IMR-90 (cell line): ENCODE measurements around the gene ALPI. TPM values are rescaled to one million over a fixed set of nuclear protein-coding genes. Genes with fewer than 3 reads are reported as not detected.
"Not testable (repeated sequence)": the region's sequence is repeated elsewhere in the genome, so short reads cannot be mapped to it uniquely, and the experiment has no call there.

ENCODE experiments used
- ATAC-seq: fragments of 200-7000 bp; cut with Tn5 transposase; 2 replicates; pipeline ENCODE4 v1.9.1; 2020; ENCODE audit warnings: low read depth, mild to moderate bottlenecking, moderate library complexity
- BruUV-seq: library from RNA; stranded (reverse); fragments of 400-500 nt; replicated peaks from 2 replicates; lab custom pipeline; 2021; lab: Mats Ljungman, UMichigan
- CTCF ChIA-PET: fragments of 300-600 bp; formaldehyde crosslinking; extraction: SDS; loops from one replicate; lab custom pipeline; 2021; ENCODE audit warnings: antibody characterized with exemption; lab: Yijun Ruan, JAX
- POLR2A ChIA-PET: fragments of 300-600 bp; sonication (Branson Sonifier 250); formaldehyde crosslinking; loops from one replicate; lab custom pipeline; 2022; ENCODE audit warnings: antibody characterized with exemption; ENCODE audit not compliant: unreplicated experiment; lab: Charles Lee
- DNase-seq: peaks from one replicate; pipeline ENCODE4 v3.0.0; 2013
- H2AFZ ChIP-seq: replicated peaks from 2 replicates; pipeline ENCODE3; 2013; ENCODE audit warnings: low read length, mild to moderate bottlenecking; ENCODE audit not compliant: poor library complexity
- H2AK5ac ChIP-seq: 2 replicates; pipeline ENCODE4 v1.6.1; 2013; ENCODE audit warnings: low read depth, low read length, inconsistent platforms
- H2AK9ac ChIP-seq: replicated peaks from 2 replicates; pipeline ENCODE3; 2013; ENCODE audit warnings: mild to moderate bottlenecking, low read depth, low read length, moderate library complexity; ENCODE audit not compliant: poor library complexity
- H2BK120ac ChIP-seq: 2 replicates; pipeline ENCODE4 v1.6.1; 2013; ENCODE audit warnings: low read depth, low read length, inconsistent platforms
- H2BK15ac ChIP-seq: 3 replicates; pipeline ENCODE4 v1.6.1; 2013; ENCODE audit warnings: low read depth, low read length, inconsistent platforms
- H2BK20ac ChIP-seq: 2 replicates; pipeline ENCODE4 v1.6.1; 2013; ENCODE audit warnings: low read depth, mild to moderate bottlenecking, inconsistent platforms, low read length, moderate library complexity
- H2BK5ac ChIP-seq: 2 replicates; pipeline ENCODE4 v1.6.1; 2013; ENCODE audit warnings: mild to moderate bottlenecking, low read depth, low read length, inconsistent platforms; ENCODE audit not compliant: poor library complexity, severe bottlenecking
- H3K14ac ChIP-seq: replicated peaks from 2 replicates; pipeline ENCODE4 v1.6.1; 2013; ENCODE audit warnings: low read depth, low read length, inconsistent platforms
- H3K18ac ChIP-seq: 2 replicates; pipeline ENCODE4 v1.6.1; 2013; ENCODE audit warnings: low read depth, low read length, control low read depth
- H3K23ac ChIP-seq: 2 replicates; pipeline ENCODE4 v1.6.1; 2013; ENCODE audit warnings: low read depth, low read length, inconsistent platforms
- H3K27ac ChIP-seq: 2 replicates; pipeline ENCODE4 v1.5.1; 2013; ENCODE audit warnings: mild to moderate bottlenecking, control low read depth, low read length; ENCODE audit not compliant: insufficient read depth
- H3K27me3 ChIP-seq: 2 replicates; pipeline ENCODE4 v1.6.1; 2013; ENCODE audit warnings: low read length; ENCODE audit not compliant: control insufficient read depth, insufficient read depth
- H3K36me3 ChIP-seq: 2 replicates; pipeline ENCODE4 v1.6.1; 2013; ENCODE audit warnings: low read length, mixed read lengths; ENCODE audit not compliant: control insufficient read depth, insufficient read depth
- H3K4ac ChIP-seq: 2 replicates; pipeline ENCODE4 v1.6.1; 2013; ENCODE audit warnings: low read depth, low read length, inconsistent platforms
- H3K4me1 ChIP-seq: 2 replicates; pipeline ENCODE4 v1.6.1; 2013; ENCODE audit warnings: low read length, mixed read lengths; ENCODE audit not compliant: control insufficient read depth, insufficient read depth
- H3K4me2 ChIP-seq: 2 replicates; pipeline ENCODE4 v1.6.1; 2013; ENCODE audit warnings: low read depth, mild to moderate bottlenecking, control low read depth, low read length, moderate library complexity
- H3K4me3 ChIP-seq: 2 replicates; pipeline ENCODE4 v1.5.1; 2013; ENCODE audit warnings: low read depth, mild to moderate bottlenecking, control low read depth, low read length, moderate library complexity; ENCODE audit not compliant: insufficient read depth
- H3K56ac ChIP-seq: 2 replicates; pipeline ENCODE4 v1.6.1; 2013; ENCODE audit warnings: low read length, inconsistent platforms; ENCODE audit not compliant: insufficient read depth; ENCODE audit errors: extremely low read depth
- H3K79me1 ChIP-seq, 2 experiments: 2 replicates each; pipeline ENCODE4 v1.6.1; 2013; ENCODE audit warnings: low read length in 2 of 2, inconsistent platforms in 1 of 2, low read depth in 1 of 2
- H3K9ac ChIP-seq: 2 replicates; pipeline ENCODE4 v1.6.1; 2013; ENCODE audit warnings: low read depth, low read length, control low read depth
- H3K9me1 ChIP-seq: 2 replicates; pipeline ENCODE4 v1.6.1; 2013; ENCODE audit warnings: low read length, inconsistent platforms; ENCODE audit not compliant: insufficient read depth
- H3K9me3 ChIP-seq: 2 replicates; pipeline ENCODE4 v1.6.1; 2013; ENCODE audit warnings: low read length; ENCODE audit not compliant: control insufficient read depth, insufficient read depth
- H4K20me1 ChIP-seq: 2 replicates; pipeline ENCODE4 v1.6.1; 2013; ENCODE audit warnings: low read length, inconsistent platforms; ENCODE audit not compliant: insufficient read depth
- H4K5ac ChIP-seq: 2 replicates; pipeline ENCODE4 v1.6.1; 2013; ENCODE audit warnings: mild to moderate bottlenecking, low read depth, low read length, control low read depth
- H4K8ac ChIP-seq, 2 experiments: 2 replicates each; pipeline ENCODE4 v1.6.1; 2013; ENCODE audit warnings: low read depth in 2 of 2, low read length in 2 of 2, control low read depth in 1 of 2, inconsistent platforms in 1 of 2
- H4K91ac ChIP-seq: 2 replicates; pipeline ENCODE4 v1.6.1; 2013; ENCODE audit warnings: low read depth, low read length, inconsistent platforms; ENCODE audit not compliant: insufficient read depth
- WGBS, 2 experiments: methylation state at CpG; one replicate each; pipeline versions ENCODE4 v1.1.5 to v1.1.7; 2013; ENCODE audit warnings: missing lambda C conversion rate in 2 of 2; ENCODE audit not compliant: insufficient read length in 1 of 2; ENCODE audit errors: extremely low coverage in 2 of 2; 5-methylcytosine and 5-hydroxymethylcytosine counted together
- dilution Hi-C: fragments of 300-500 bp; cut with HindIII; formaldehyde crosslinking; loops from one replicate; pipeline ENCODE4 v1.14.3; 2018; ENCODE audit warnings: low sequenced_read_pairs; ENCODE audit not compliant: unreplicated experiment
- in situ Hi-C: fragments of 300-500 bp; cut with MboI; formaldehyde crosslinking; loops from 3 replicates; pipeline ENCODE4 v1.14.3; 2019; ENCODE audit warnings: low sequenced_read_pairs, inconsistent platforms, mixed read lengths
- intact Hi-C: fragments of 100-400 bp; cut with micrococcal nuclease; formaldehyde crosslinking; loops from 2 replicates; pipeline ENCODE4 v1.10.0; 2022
- polyA plus RNA-seq, 3 experiments: library from polyadenylated mRNA; depleted of rRNA; stranded (reverse); fragments of >200 nt; gene quantifications; 2 replicates each; pipeline ENCODE4 v1.2.3, GENCODE V29; 2012; ENCODE audit warnings: low replicate concordance in 1 of 3
- total RNA-seq: library from RNA; depleted of rRNA; stranded (reverse); fragments of >200 nt; gene quantifications from 2 replicates; pipeline ENCODE4 v1.2.3, GENCODE V29; 2012

ALPI gene
- total and polyA plus RNA-seq, 2 of the 4 experiments (the other 2 are of a cell fraction): not detected

DNA sequence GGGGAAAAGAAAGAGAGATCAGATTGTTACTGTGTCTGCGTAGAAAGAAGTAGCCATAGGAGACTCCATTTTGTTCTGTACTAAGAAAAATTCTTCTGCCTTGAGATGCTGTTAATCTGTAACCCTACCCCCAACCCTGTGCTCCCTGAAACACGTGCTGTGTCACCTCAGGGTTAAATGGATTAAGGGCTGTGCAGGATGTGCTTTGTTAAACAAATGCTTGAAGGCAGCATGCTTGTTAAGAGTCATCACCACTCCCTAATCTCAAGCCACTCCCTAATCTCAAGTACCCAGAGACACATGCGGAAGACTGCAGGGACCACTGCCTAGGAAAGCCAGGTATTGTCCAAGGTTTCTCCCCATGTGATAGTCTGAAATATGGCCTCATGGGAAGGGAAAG lies 33.0 kb upstream of the ALPI start:
- dilution Hi-C loops, intact Hi-C loops: not testable (repeated sequence)

DNA sequence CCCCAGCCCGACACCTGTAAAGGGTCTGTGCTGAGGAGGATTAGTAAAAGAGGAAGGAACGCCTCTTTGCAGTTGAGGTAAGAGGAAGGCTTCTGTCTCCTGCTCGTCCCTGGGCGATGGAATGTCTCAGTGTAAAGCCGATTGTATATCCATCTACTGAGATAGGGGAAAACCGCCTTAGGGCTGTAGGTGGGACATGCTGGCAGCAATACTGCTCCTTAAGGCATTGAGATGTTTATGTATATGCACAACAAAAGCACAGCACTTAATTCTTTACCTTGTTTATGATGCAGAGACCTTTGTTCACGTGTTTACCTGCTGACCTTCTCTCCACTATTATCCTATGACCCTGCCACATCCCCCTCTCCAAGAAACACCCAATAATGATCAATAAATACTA lies 32.5 kb upstream of the ALPI start:
- BruUV-seq, H2BK15ac ChIP-seq, H4K5ac ChIP-seq, H3K18ac ChIP-seq, H4K20me1 ChIP-seq, H2AFZ ChIP-seq, CTCF ChIA-PET, POLR2A ChIA-PET, H3K23ac ChIP-seq, H3K14ac ChIP-seq, H2AK5ac ChIP-seq, H3K4ac ChIP-seq, H2BK5ac ChIP-seq, H2AK9ac ChIP-seq, intact Hi-C loops, ATAC-seq, H3K9ac ChIP-seq, H3K4me2 ChIP-seq, H3K27ac ChIP-seq, H3K4me3 ChIP-seq, H3K56ac ChIP-seq, H2BK120ac ChIP-seq, H4K91ac ChIP-seq, dilution Hi-C loops, DNase-seq, H2BK20ac ChIP-seq, H3K9me3 ChIP-seq, H3K9me1 ChIP-seq, H4K8ac ChIP-seq, H3K36me3 ChIP-seq, H3K79me1 ChIP-seq, in situ Hi-C loops, H3K4me1 ChIP-seq: not testable (repeated sequence)
- no CpG with 5 or more reads among the region's 7 CpGs for WGBS, 2 experiments
- peaks cover 59% of the 10 kb centered on the region for H3K27me3 ChIP-seq

More for the DNA sequence above, 33.0 kb upstream of the ALPI start:
- H3K4me1 ChIP-seq, in situ Hi-C loops, H2AK5ac ChIP-seq, POLR2A ChIA-PET, H3K4me3 ChIP-seq, H3K14ac ChIP-seq, H2AK9ac ChIP-seq, H2BK20ac ChIP-seq, H3K27ac ChIP-seq, H3K4me2 ChIP-seq, H2BK5ac ChIP-seq, H3K36me3 ChIP-seq, H3K23ac ChIP-seq, H2BK15ac ChIP-seq, H3K79me1 ChIP-seq, H2AFZ ChIP-seq, H2BK120ac ChIP-seq, H3K9me3 ChIP-seq, H3K9me1 ChIP-seq, DNase-seq, H4K91ac ChIP-seq, H3K9ac ChIP-seq, ATAC-seq, H4K8ac ChIP-seq, H3K18ac ChIP-seq, H4K20me1 ChIP-seq, H4K5ac ChIP-seq, H3K56ac ChIP-seq, CTCF ChIA-PET, BruUV-seq, H3K4ac ChIP-seq: not testable (repeated sequence)
- WGBS, 2 experiments: no CpG with 5 or more reads among the region's 3 CpGs
- H3K27me3 ChIP-seq: peaks cover 63% of the 10 kb centered on the region
